ENCODE data around the gene GBX2. TPM values are rescaled to one million over a fixed set of nuclear protein-coding genes. Genes with fewer than 3 reads are reported as not detected.
"Not testable (repeated sequence)": the region's sequence is repeated elsewhere in the genome, so short reads cannot be mapped to it uniquely, and the experiment has no call there.

GBX2 gene
- polyA plus RNA-seq, 1 experiment: not detected

DNA sequence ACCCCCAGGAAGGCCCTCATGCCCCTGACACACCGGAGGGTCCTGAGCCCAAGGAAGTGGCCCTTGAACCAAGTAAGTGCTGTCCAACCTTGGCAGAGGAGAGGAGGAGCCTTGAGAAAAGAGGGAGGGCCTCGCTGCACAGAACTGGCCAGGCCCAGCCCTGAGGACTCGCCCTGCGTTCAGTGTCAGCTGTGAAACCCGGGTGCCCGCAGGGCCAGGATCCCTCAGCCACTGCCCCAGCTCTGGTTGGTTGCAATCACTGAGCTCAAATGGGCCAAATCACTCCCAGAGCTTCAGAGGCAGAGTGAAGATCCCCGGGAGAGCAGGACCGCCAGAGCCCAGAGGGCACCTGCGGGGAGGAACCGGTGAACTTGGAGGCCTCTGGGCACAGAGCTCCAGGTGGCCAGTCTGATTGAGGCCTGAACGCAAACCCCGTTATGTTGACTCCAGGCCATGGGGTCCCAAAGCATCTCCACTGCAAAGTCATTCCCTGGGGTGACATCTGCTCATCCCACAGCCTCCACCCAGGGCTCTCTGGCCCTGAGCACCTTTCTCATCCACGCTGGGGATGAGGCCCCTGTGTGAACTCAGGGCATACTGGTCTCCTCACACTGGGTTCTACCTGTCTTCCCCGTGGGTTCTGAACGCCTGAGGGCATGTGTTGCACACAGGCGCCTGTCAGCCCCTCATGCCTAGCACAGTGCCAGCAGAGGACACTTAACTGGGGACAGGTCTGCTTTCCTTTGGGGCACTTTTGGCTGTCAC, 11.9 kb downstream of the GBX2 start:
- no peak for DNase-seq (ENCODE audit: low read depth, low spot score)
- no peak overlapping the region for H3K4me3 ChIP-seq (ENCODE audit: low read depth, low read length)
- TF ChIP-seq, protein P1, sequence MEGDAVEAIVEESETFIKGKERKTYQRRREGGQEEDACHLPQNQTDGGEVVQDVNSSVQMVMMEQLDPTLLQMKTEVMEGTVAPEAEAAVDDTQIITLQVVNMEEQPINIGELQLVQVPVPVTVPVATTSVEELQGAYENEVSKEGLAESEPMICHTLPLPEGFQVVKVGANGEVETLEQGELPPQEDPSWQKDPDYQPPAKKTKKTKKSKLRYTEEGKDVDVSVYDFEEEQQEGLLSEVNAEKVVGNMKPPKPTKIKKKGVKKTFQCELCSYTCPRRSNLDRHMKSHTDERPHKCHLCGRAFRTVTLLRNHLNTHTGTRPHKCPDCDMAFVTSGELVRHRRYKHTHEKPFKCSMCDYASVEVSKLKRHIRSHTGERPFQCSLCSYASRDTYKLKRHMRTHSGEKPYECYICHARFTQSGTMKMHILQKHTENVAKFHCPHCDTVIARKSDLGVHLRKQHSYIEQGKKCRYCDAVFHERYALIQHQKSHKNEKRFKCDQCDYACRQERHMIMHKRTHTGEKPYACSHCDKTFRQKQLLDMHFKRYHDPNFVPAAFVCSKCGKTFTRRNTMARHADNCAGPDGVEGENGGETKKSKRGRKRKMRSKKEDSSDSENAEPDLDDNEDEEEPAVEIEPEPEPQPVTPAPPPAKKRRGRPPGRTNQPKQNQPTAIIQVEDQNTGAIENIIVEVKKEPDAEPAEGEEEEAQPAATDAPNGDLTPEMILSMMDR (IDR thresholded peaks at IDR 0.05; ENCODE audit: low read depth, low read length): no peak
- POLR2A ChIA-PET: no interaction called here
- H3K27ac ChIP-seq (ENCODE audit: low read depth, low read length): no peak overlapping the region
- peaks cover 6% of the 10 kb centered on the region for H3K9me3 ChIP-seq (ENCODE audit: control insufficient read depth, insufficient read depth, low read length)
- CTCF ChIA-PET: interaction anchor here (1.7 kb wide), 1 partner anchor 13 kb away, joined by 4 read pairs; no protein-coding TSS in a partner anchor
- peaks cover 51% of the 10 kb centered on the region for H3K27me3 ChIP-seq (ENCODE audit: control insufficient read depth, insufficient read depth, low read length)

DNA sequence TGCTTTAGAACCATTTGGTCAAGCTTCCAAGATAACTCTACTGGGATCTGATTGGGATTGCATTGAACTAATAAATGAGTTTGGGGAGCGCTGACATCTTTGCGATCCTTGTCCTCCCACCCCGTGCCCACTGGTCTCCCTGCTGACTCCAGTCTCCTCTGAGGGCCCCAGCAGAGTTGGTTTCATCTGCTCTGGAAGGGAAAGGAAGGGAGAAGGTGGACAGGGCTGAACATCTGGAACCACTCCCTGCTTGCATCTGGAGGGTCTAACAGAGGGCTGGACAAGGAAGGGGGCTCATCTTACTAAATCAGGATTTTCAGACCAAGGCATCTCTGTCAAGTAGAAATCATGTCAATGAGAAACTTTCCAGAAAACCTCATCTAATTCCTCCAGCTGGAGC, 12.8 kb downstream of the GBX2 start:
- Histone ChIP-seq H3K27ac (ENCODE audit: low read depth, low read length) (no peak overlapping the region), H3K27me3 (ENCODE audit: control insufficient read depth, insufficient read depth, low read length) (peaks cover 42% of the 10 kb centered on the region), H3K9me3 (ENCODE audit: control insufficient read depth, insufficient read depth, low read length) (peaks cover 6% of the 10 kb centered on the region; the same call in 1 of the 2 replicates), H3K4me3 (ENCODE audit: low read depth, low read length) (no peak overlapping the region)
- DNase-seq (ENCODE audit: low read depth, low spot score): no peak
- ChIA-PET CTCF (no interaction called here), POLR2A (no interaction called here)
- TF ChIP-seq, protein P1 (IDR thresholded peaks at IDR 0.05; ENCODE audit: low read depth, low read length): no peak

DNA sequence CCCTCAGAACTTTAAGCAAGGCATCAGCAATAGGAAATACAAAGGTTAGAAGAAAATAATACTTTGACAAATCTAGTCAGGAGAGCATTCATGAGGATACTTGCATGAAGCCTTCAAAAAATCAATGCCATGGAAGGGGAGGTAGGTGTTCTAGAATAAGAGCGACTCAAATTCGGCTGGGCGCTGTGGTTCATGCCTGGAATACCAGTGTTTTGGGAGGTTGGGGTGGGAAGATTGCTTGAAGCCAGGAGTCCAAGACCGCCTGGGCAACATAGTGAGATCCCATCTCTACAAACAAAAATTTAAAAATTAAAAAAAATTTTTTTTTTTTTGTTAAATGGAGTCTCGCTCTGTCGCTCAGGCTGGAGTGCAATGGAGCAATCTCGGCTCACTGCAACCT, 21.8 kb downstream of the GBX2 start:
- no peak overlapping the region for H3K4me3 ChIP-seq (ENCODE audit: low read depth, low read length)
- ChIA-PET POLR2A (no interaction called here), CTCF (no interaction called here)
- H3K27ac ChIP-seq (ENCODE audit: low read depth, low read length): no peak overlapping the region
- peaks cover 7% of the 10 kb centered on the region for H3K27me3 ChIP-seq (ENCODE audit: control insufficient read depth, insufficient read depth, low read length)
- TF ChIP-seq, protein P1 (IDR thresholded peaks at IDR 0.05; ENCODE audit: low read depth, low read length): no peak
- DNase-seq (ENCODE audit: low read depth, low spot score): no peak
- H3K9me3 ChIP-seq (ENCODE audit: control insufficient read depth, insufficient read depth, low read length): no peaks in the 10 kb centered on the region

DNA sequence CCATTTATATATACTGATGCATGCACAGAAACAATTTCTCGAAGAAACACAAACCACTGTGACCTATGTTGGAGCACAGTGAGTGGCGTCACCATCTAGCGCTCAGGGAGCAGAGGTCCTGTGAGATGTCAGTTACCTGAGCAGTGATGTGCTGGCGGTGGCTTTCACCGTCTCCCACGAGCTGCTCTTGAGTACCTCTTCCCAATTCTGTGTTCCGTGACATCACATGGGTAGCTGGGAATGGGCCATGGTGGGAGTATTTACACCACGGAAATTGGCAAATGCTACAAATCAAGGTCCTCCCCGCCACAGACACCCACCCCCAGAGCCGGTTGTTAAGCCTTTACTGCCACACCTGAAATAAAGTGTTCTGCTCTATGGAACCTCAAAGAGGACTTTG, 24.4 kb downstream of the GBX2 start:
- DNase-seq (ENCODE audit: low read depth, low spot score): no peak
- Histone ChIP-seq H3K27ac (ENCODE audit: low read depth, low read length) (no peak overlapping the region), H3K27me3 (ENCODE audit: control insufficient read depth, insufficient read depth, low read length) (peaks cover 14% of the 10 kb centered on the region), H3K9me3 (ENCODE audit: control insufficient read depth, insufficient read depth, low read length) (no peaks in the 10 kb centered on the region), H3K4me3 (ENCODE audit: low read depth, low read length) (no peak overlapping the region)
- ChIA-PET CTCF (interaction anchor here (0.6 to 1.6 kb wide), 13 partner anchors 13 to 378 kb away, joined by 3 to 16 read pairs (median 4); no protein-coding TSS in a partner anchor), POLR2A (no interaction called here)
- TF ChIP-seq, protein P1 (IDR thresholded peaks at IDR 0.05; ENCODE audit: low read depth, low read length): no peak

DNA sequence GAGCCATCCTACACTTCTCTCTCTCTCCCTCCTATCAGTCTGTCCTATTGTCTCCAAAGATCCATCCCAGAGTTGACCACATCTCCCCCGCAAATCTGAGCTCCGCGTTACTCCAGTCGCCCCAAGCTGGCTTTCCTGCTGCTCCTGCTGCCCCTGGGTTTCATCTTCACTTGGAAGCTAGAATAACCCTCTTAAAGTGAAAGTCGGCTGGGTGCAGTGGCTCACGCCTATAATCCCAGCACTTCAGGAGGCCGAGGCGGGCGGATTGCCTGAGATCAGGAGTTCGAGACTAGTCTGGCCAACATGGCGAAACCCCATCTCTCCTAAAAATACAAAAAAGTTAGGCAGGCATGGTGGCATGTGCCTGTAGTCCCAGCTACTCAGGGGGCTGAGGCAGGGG, 26.6 kb downstream of the GBX2 start:
- H3K27ac ChIP-seq (ENCODE audit: low read depth, low read length); H3K9me3 ChIP-seq (ENCODE audit: control insufficient read depth, insufficient read depth, low read length); DNase-seq (ENCODE audit: low read depth, low spot score); H3K4me3 ChIP-seq (ENCODE audit: low read depth, low read length); CTCF ChIA-PET; POLR2A ChIA-PET: not testable (repeated sequence)
- peaks cover 12% of the 10 kb centered on the region for H3K27me3 ChIP-seq (ENCODE audit: control insufficient read depth, insufficient read depth, low read length)

Measured in AG04450 (cell line).